GM20431 (cell line): Measurements from ENCODE around the gene RFTN1.

Experiments used
- in situ Hi-C: fragments of 300-500 bp; cut with MseI, MboI; formaldehyde crosslinking; loops from one replicate; pipeline ENCODE4 v1.15.0; 2020; ENCODE audit warnings: low sequenced_read_pairs; ENCODE audit not compliant: unreplicated experiment

The RFTN1 gene

DNA sequence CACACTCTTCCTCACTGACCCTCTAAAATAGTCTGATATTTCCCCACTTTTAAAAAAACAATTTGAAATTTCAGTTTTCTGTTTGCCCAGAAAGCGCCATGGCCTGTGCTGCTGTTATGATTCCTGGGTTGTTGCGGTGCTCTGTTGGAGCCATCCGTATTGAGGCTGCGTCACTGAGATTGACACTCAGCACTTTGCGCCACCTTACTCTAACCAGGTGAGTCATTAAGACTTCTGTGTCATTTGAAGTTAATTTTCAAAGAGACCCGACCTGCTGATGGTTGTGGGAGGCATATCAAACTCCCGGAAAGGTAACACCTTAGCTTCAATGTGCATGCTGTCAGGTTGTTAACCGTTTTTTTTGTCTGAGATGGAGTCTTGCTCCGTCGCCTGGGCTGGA, 242.6 kb downstream of the RFTN1 start:
- in situ Hi-C loops = no loop called here

DNA sequence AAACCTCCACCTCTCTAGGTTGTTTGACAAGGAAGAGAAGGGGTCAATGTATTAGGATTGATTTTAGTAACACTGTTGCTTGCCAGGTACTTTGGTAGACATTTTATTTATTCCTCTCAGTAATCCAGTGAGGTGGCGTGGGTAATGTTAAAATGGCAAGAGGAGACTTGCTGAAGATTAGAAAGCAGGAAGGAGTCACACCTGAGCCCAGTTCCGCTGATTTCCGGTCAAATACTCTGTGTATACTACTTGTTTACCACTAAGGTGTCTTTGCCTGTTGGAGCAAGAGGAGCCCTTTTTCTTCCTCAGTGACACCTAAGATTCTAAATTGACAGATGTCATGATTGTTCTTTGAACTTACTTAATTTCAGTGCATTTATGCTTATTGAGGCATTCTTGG, 246.8 kb downstream of the RFTN1 start:
- in situ Hi-C loops = no loop called here
